Raji (cell line): ENCODE measurements around the gene IDH3G.

ENCODE experiments used
- POLR2A ChIP-seq: IDR thresholded peaks from 2 replicates; pipeline ENCODE4 v1.6.1; 2011; ENCODE audit warnings: low read depth, low read length, control low read depth; ENCODE audit not compliant: insufficient read depth

IDH3G gene

GRCh38 chrX:153736071-153736820 is 57.9 kb downstream of the IDH3G start:
- no peak for TF ChIP-seq POLR2A
